ENCODE measurements around the gene ZCCHC14. TPM values are rescaled to one million over a fixed set of nuclear protein-coding genes. Genes with fewer than 3 reads are reported as not detected.

ZCCHC14 gene
- total and polyA plus RNA-seq, 2 of the 8 experiments (the other 6 are each of a cell fraction or from before 2014, with no cell fraction given): 8.2 to 28.2 TPM

- Histone ChIP-seq H2AFZ (ENCODE audit: low read length) (peak overlapping the region; percentile 45; the same call in 1 of the 2 replicates), H2BK20ac (ENCODE audit: low read length) (no peak overlapping the region), H3K4me1 (replicated peaks in 1 of 4; ENCODE audit: control insufficient read depth in 3 of 4, insufficient read depth in 4 of 4, low read length in 3 of 4) (peaks cover 5 to 6% (median 5%) of the 10 kb centered on the region in 4 experiments; a peak in 6 of 7 replicates), H2BK15ac (ENCODE audit: low read length) (peak overlapping the region; percentile 72; the same call in 1 of the 2 replicates), H2BK12ac (ENCODE audit: low read depth, low read length) (peak overlapping the region; percentile 13; the same call in 1 of the 2 replicates), H3K18ac (ENCODE audit: extremely low read depth, low read length) (no peak overlapping the region; the same call in 1 of the 2 replicates), H4K20me1 (replicated peaks in 1 of 2; ENCODE audit: control insufficient read depth in 1 of 2, insufficient read depth in 2 of 2, low read length in 2 of 2) (peaks cover 0 to 2% of the 10 kb centered on the region in 2 experiments), H3K14ac (ENCODE audit: insufficient read length) (no peak overlapping the region), H3K79me2 (ENCODE audit: control insufficient read depth in 1 of 2, insufficient read depth in 2 of 2, low read length in 2 of 2) (peaks cover 0 to 4% of the 10 kb centered on the region in 2 experiments; a peak in 1 of 4 replicates), H3K36me3 (ENCODE audit: control insufficient read depth in 2 of 4, insufficient read depth in 4 of 4, low read length in 3 of 4) (no peaks in the 10 kb centered on the region), H2BK120ac (replicated peaks; ENCODE audit: low read depth, low read length) (no peak overlapping the region), H4K8ac (ENCODE audit: extremely low read depth, insufficient read depth, low read length) (no peak overlapping the region), H3K23me2 (ENCODE audit: low read depth, low read length) (peaks cover 12% of the 10 kb centered on the region), H3K27ac (ENCODE audit: low read depth, low read length) (peak overlapping the region; percentile 46), H3K56ac (replicated peaks; ENCODE audit: insufficient read length, low read depth, low read length) (no peak overlapping the region), H3K23ac (ENCODE audit: insufficient read length) (no peak overlapping the region), H3K27me3 (replicated peaks in 1 of 4; ENCODE audit: control insufficient read depth in 3 of 4, extremely low read depth in 1 of 4, insufficient read depth in 3 of 4, low read length in 3 of 4) (no peaks in the 10 kb centered on the region), H2AK5ac (ENCODE audit: low read depth, low read length) (no peak overlapping the region), H4K91ac (replicated peaks; ENCODE audit: insufficient read length, low read length) (no peak overlapping the region), H3K9ac (replicated peaks in 1 of 4; ENCODE audit: extremely low read depth in 1 of 4, low read depth in 3 of 4, low read length in 3 of 4) (peak overlapping the region in 3 of 4 experiments; percentile 41 to 54 (median 45); a peak in 4 of 7 replicates), H3K4ac (replicated peaks; ENCODE audit: insufficient read length, low read depth, low read length) (peak overlapping the region; percentile 32), H2BK5ac (ENCODE audit: low read depth, low read length) (peak overlapping the region; percentile 76; the same call in 1 of the 2 replicates), H3K4me3 (ENCODE audit: extremely low read depth in 1 of 4, insufficient read depth in 2 of 4, low read depth in 3 of 4, low read length in 4 of 4) (peak overlapping the region in 3 of 4 experiments; percentile 10 to 47 (median 23); a peak in 4 of 8 replicates), H3K79me1 (ENCODE audit: low read depth, low read length) (peaks cover 2% of the 10 kb centered on the region), H3K9me3 (ENCODE audit: insufficient read depth in 2 of 2, low read depth in 1 of 2, low read length in 1 of 2) (no peaks in the 10 kb centered on the region), H3K4me2 (ENCODE audit: insufficient read depth in 1 of 2, low read depth in 2 of 2, low read length in 2 of 2) (peak overlapping the region; percentile 54 to 62), H4K5ac (ENCODE audit: insufficient read length, low read depth, low read length) (peak overlapping the region; percentile 24)
- ChIA-PET CTCF (ENCODE audit: partially characterized antibody) (interaction anchor here (0.9 to 1.6 kb wide), 3 partner anchors 8 to 248 kb away, joined by 3 to 7 read pairs (median 4); no protein-coding TSS in a partner anchor), POLR2A (ENCODE audit: partially characterized antibody) (interaction anchor here (0.9 to 1.2 kb wide), 3 partner anchors 9 to 392 kb away, joined by 3 to 6 read pairs (median 5); partner anchors contain the start of gene C16orf95)
- DNase-seq (ENCODE audit: low read depth in 1 of 2, low spot score in 2 of 2): peak; percentile 74 to 85
- WGBS, 2 experiments (ENCODE audit: extremely low coverage in 1 of 2, insufficient coverage in 1 of 2, insufficient read length in 1 of 2, insufficient replicate concordance in 2 of 2, low coverage in 1 of 2, low lambda C conversion rate in 2 of 2, missing lambda C conversion rate in 1 of 2): 33% methylated on average over 18 of the region's 18 CpGs; no CpG with 5 or more reads in 1 of the 2 experiments
- FAIRE-seq: peak; percentile 91
- no peak for TF ChIP-seq PHF8 (conservative IDR thresholded peaks at IDR 0.05; ENCODE audit: low read depth, low read length)
- peak; percentile 29; the same call in 1 of the 2 replicates for TF ChIP-seq POLR2AphosphoS5 (IDR thresholded peaks at IDR 0.05; ENCODE audit: low read depth, low read length)
- peak; percentile 59; the same call in 1 of the 2 replicates for TF ChIP-seq TAF1 (IDR thresholded peaks at IDR 0.05; ENCODE audit: low read depth, low read length)
- peak; percentile 69 for TF ChIP-seq SP2 (IDR thresholded peaks at IDR 0.05; ENCODE audit: low read length)
- TF ChIP-seq CBX5 (IDR thresholded peaks at IDR 0.05; ENCODE audit: low read depth, low read length): no peak
- peak; percentile 99 for TF ChIP-seq YY1 (IDR thresholded peaks at IDR 0.05; ENCODE audit: low read depth, low read length)
- TF ChIP-seq, protein P1, sequence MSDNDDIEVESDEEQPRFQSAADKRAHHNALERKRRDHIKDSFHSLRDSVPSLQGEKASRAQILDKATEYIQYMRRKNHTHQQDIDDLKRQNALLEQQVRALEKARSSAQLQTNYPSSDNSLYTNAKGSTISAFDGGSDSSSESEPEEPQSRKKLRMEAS (IDR thresholded peaks at IDR 0.05): peak; percentile 15; the same call in 1 of the 2 replicates
- TF ChIP-seq SIN3A (conservative IDR thresholded peaks at IDR 0.05 in 1 of 2, IDR thresholded peaks at IDR 0.05 in 1 of 2; ENCODE audit: low read depth in 1 of 2, low read length in 2 of 2): 0 out of 4 replicates have a peak, but pooled peaks of 1 of the 2 experiments have one; percentile 70
- peak; percentile 96 for TF ChIP-seq SP1 (IDR thresholded peaks at IDR 0.05; ENCODE audit: low read depth, low read length)
- 0 out of 2 replicates have a peak, but pooled peaks have one; percentile 21 for TF ChIP-seq RBBP5 (IDR thresholded peaks at IDR 0.05; ENCODE audit: borderline replicate concordance, low read depth, low read length)
Measured at GRCh38 chr16:87387942-87388817, 104.6 kb downstream of the ZCCHC14 start.
